SK-N-SH (cell line): ENCODE measurements around the gene G6PC2. TPM values are rescaled to one million over a fixed set of nuclear protein-coding genes. Genes with fewer than 3 reads are reported as not detected.

ENCODE experiments used
- CTCF ChIA-PET: fragments of 300-600, 350-600 bp; formaldehyde crosslinking; extraction: SDS; loops from one replicate; lab custom pipeline; 2021; lab: Yijun Ruan, JAX
- POLR2A ChIA-PET: fragments of 350-600 bp; sonication (Branson Sonifier 250); formaldehyde crosslinking; extraction: SDS; loops from one replicate; lab custom pipeline; 2020; ENCODE audit warnings: antibody characterized with exemption, inconsistent platforms; lab: Yijun Ruan, JAX
- DNase-seq: peaks from one replicate; pipeline ENCODE4 v3.0.0; 2012
- H2AFZ ChIP-seq: fragments of 200-600 bp; sonication (generic); 2 replicates; pipeline ENCODE4 v1.8.1; 2016; ENCODE audit warnings: antibody characterized with exemption, mild to moderate bottlenecking, low read depth
- H3F3A ChIP-seq: fragments of 200-600 bp; sonication (generic); replicated peaks from 2 replicates; pipeline ENCODE3; 2016; ENCODE audit warnings: antibody characterized with exemption, mild to moderate bottlenecking; ENCODE audit not compliant: insufficient read depth
- H3K27ac ChIP-seq, 2 experiments: fragments of 200-500 bp in 1 of 2; fragments of 200-600 bp in 1 of 2; sonication (Bioruptor generic) in 1 of 2; sonication (generic), shearing (Covaris generic) in 1 of 2; 2 replicates each; pipeline versions ENCODE4 v1.5.1 to v1.6.1; 2014 to 2016; ENCODE audit warnings: low read depth in 2 of 2, inconsistent platforms in 1 of 2, low read length in 1 of 2, mild to moderate bottlenecking in 1 of 2, mixed read lengths in 1 of 2
- H3K27me3 ChIP-seq: fragments of 200-600 bp; sonication (generic), shearing (Covaris generic); 2 replicates; pipeline ENCODE4 v1.6.1; 2016; ENCODE audit warnings: mixed run types; ENCODE audit not compliant: insufficient read depth
- H3K36me3 ChIP-seq, 2 experiments: fragments of 200-500 bp in 1 of 2; fragments of 200-600 bp in 1 of 2; sonication (Bioruptor generic) in 1 of 2; sonication (generic) in 1 of 2; replicated peaks in 1 of 2; 2 replicates each; pipeline versions ENCODE3 to v1.5.1; 2014 to 2016; ENCODE audit warnings: low read length in 1 of 2, mild to moderate bottlenecking in 1 of 2; ENCODE audit not compliant: insufficient read depth in 2 of 2, control insufficient read depth in 1 of 2
- H3K4me1 ChIP-seq, 2 experiments: fragments of 200-500 bp in 1 of 2; fragments of 200-600 bp in 1 of 2; sonication (Bioruptor generic) in 1 of 2; sonication (generic), shearing (Covaris generic) in 1 of 2; 2 replicates each; pipeline versions ENCODE4 v1.5.1 to v1.6.1; 2014 to 2016; ENCODE audit warnings: low read depth in 1 of 2, low read length in 1 of 2, mixed run types in 1 of 2; ENCODE audit not compliant: insufficient read depth in 2 of 2, control insufficient read depth in 1 of 2
- H3K4me2 ChIP-seq: fragments of 200-600 bp; sonication (generic), shearing (Covaris generic); 2 replicates; pipeline ENCODE4 v1.6.1; 2017; ENCODE audit warnings: mixed run types
- H3K4me3 ChIP-seq, 2 experiments: fragments of 200-500 bp in 1 of 2; fragments of 200-600 bp in 1 of 2; sonication (Bioruptor generic) in 1 of 2; sonication (generic), shearing (Covaris generic) in 1 of 2; 2 replicates each; pipeline versions ENCODE4 v1.5.1 to v1.8.1; 2014 to 2016; ENCODE audit warnings: low read depth in 2 of 2, inconsistent platforms in 1 of 2, low read length in 1 of 2, mild to moderate bottlenecking in 1 of 2, mixed read lengths in 1 of 2, moderate library complexity in 1 of 2
- H3K79me2 ChIP-seq: fragments of 200-600 bp; sonication (generic); 2 replicates; pipeline ENCODE4 v1.8.1; 2017; ENCODE audit warnings: mild to moderate bottlenecking; ENCODE audit not compliant: insufficient read depth
- H3K9ac ChIP-seq: fragments of 200-600 bp; sonication (generic); 2 replicates; pipeline ENCODE4 v1.6.1; 2017; ENCODE audit warnings: mixed run types
- H3K9me2 ChIP-seq: fragments of 200-600 bp; sonication (generic); 2 replicates; pipeline ENCODE4 v1.6.1; 2017; ENCODE audit warnings: mixed run types
- H3K9me3 ChIP-seq: fragments of 200-600 bp; sonication (generic); 2 replicates; pipeline ENCODE4 v1.6.1; 2017; ENCODE audit warnings: mixed run types, mild to moderate bottlenecking, moderate library complexity
- H4K20me1 ChIP-seq: fragments of 200-600 bp; sonication (generic); 2 replicates; pipeline ENCODE4 v1.6.1; 2017; ENCODE audit warnings: mild to moderate bottlenecking, mixed run types; ENCODE audit not compliant: insufficient read depth
- CHD2 ChIP-seq: fragments of 150-350 bp; IDR thresholded peaks from 2 replicates; pipeline ENCODE4 v1.6.1; 2018; ENCODE audit warnings: low read length; ENCODE audit not compliant: partially characterized antibody
- ELF1 ChIP-seq: IDR thresholded peaks from 2 replicates; pipeline ENCODE4 v1.4.0; 2012
- EP300 ChIP-seq, 2 experiments: IDR thresholded peaks; 2 replicates each; pipeline versions ENCODE4 v1.4.0 to v1.6.1; 2012; ENCODE audit warnings: borderline replicate concordance in 1 of 2, low read depth in 1 of 2, low read length in 1 of 2
- EZH2phosphoT487 ChIP-seq: fragments of 200-600 bp; sonication (generic); IDR thresholded peaks from 2 replicates; pipeline ENCODE4 v1.6.1; 2017; ENCODE audit warnings: low read depth, mixed run types, mild to moderate bottlenecking, antibody characterized with exemption, moderate library complexity, borderline replicate concordance
- FOXJ3 ChIP-seq: sonication (generic); formaldehyde crosslinking; IDR thresholded peaks from 2 replicates; pipeline ENCODE4 v1.5.1; 2020; ENCODE audit warnings: mild to moderate bottlenecking, missing genetic modification reagents
- FOXM1 ChIP-seq: IDR thresholded peaks from 2 replicates; pipeline ENCODE4 v1.4.0; 2012; ENCODE audit warnings: low read depth, mild to moderate bottlenecking
- GATA2 ChIP-seq: sonication (generic); formaldehyde crosslinking; IDR thresholded peaks from 2 replicates; pipeline ENCODE4 v1.5.0; 2020; ENCODE audit warnings: mild to moderate bottlenecking, missing genetic modification reagents
- JUND ChIP-seq: IDR thresholded peaks from 2 replicates; pipeline ENCODE4 v1.4.0; 2012
- POLR2AphosphoS5 ChIP-seq: IDR thresholded peaks from 2 replicates; pipeline ENCODE4 v1.6.1; 2012; ENCODE audit warnings: low read depth, low read length
- SIN3A ChIP-seq: IDR thresholded peaks from 2 replicates; pipeline ENCODE4 v1.6.1; 2012; ENCODE audit warnings: low read depth, mild to moderate bottlenecking, low read length, moderate library complexity, borderline replicate concordance
- TAF1 ChIP-seq: IDR thresholded peaks from 2 replicates; pipeline ENCODE4 v1.6.1; 2012; ENCODE audit warnings: low read depth, mild to moderate bottlenecking, low read length, moderate library complexity, borderline replicate concordance
- TCF12 ChIP-seq: IDR thresholded peaks from 2 replicates; pipeline ENCODE4 v1.4.0; 2012
- TEAD4 ChIP-seq: IDR thresholded peaks from 2 replicates; pipeline ENCODE4 v1.4.0; 2012; ENCODE audit warnings: mild to moderate bottlenecking, borderline replicate concordance; ENCODE audit not compliant: insufficient read depth
- WGBS: methylation state at CpG from one replicate; pipeline ENCODE4 v1.1.6; 2017; ENCODE audit warnings: low lambda C conversion rate; 5-methylcytosine and 5-hydroxymethylcytosine counted together
- polyA plus RNA-seq, 3 experiments: library from polyadenylated mRNA; depleted of rRNA; stranded (reverse); fragments of >200 nt; gene quantifications; 2 replicates each; pipeline ENCODE4 v1.2.3, GENCODE V29; 2012
- TF ChIP-seq, protein P1 (sequence below): fragments of 150-350 bp; IDR thresholded peaks from 2 replicates; pipeline ENCODE4 v1.6.1; 2016; ENCODE audit warnings: mild to moderate bottlenecking, low read depth, low read length
- TF ChIP-seq, protein P2 (sequence below): IDR thresholded peaks from 2 replicates; pipeline ENCODE4 v1.6.1; 2012; ENCODE audit warnings: mild to moderate bottlenecking, low read depth, low read length, moderate library complexity
- TF ChIP-seq, protein P3 (sequence below): IDR thresholded peaks from 2 replicates; pipeline ENCODE4 v1.4.0; 2012; ENCODE audit warnings: low read depth
- TF ChIP-seq, protein P4 (sequence below): IDR thresholded peaks from 2 replicates; pipeline ENCODE4 v1.4.0; 2012; ENCODE audit warnings: low read depth, borderline replicate concordance

Gene G6PC2
- polyA plus RNA-seq, 1 of the 3 experiments (the other 2 are of a cell fraction) = not detected

DNA sequence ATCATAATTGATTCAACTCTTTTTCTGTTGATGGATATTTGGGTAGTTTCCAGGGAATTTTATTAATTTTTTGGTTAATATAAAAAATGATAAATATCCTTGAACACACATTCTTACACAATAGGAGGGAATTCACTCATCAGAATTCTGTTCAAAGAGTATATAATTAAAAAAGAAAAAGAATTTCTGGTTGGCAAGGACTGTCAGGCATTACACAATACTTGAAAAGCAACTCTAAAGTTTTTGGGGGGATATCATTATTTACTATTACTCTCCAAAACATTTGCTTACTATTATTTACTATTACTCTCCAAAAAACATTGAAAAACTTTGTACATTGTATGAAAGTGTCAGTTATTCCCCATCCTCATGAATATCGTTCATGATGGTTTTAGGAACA lies 38.0 kb downstream of the G6PC2 start:
- H3K27me3 ChIP-seq = no peaks in the 10 kb centered on the region
- H3K9me3 ChIP-seq = no peaks in the 10 kb centered on the region
- no peak overlapping the region for H3K4me3 ChIP-seq
- no peaks in the 10 kb centered on the region for H3K36me3 ChIP-seq
- TF ChIP-seq, protein P1, sequence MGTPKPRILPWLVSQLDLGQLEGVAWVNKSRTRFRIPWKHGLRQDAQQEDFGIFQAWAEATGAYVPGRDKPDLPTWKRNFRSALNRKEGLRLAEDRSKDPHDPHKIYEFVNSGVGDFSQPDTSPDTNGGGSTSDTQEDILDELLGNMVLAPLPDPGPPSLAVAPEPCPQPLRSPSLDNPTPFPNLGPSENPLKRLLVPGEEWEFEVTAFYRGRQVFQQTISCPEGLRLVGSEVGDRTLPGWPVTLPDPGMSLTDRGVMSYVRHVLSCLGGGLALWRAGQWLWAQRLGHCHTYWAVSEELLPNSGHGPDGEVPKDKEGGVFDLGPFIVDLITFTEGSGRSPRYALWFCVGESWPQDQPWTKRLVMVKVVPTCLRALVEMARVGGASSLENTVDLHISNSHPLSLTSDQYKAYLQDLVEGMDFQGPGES = no peak
- TF ChIP-seq TEAD4 = no peak
- TF ChIP-seq FOXM1 = no peak
- TF ChIP-seq, protein P2, sequence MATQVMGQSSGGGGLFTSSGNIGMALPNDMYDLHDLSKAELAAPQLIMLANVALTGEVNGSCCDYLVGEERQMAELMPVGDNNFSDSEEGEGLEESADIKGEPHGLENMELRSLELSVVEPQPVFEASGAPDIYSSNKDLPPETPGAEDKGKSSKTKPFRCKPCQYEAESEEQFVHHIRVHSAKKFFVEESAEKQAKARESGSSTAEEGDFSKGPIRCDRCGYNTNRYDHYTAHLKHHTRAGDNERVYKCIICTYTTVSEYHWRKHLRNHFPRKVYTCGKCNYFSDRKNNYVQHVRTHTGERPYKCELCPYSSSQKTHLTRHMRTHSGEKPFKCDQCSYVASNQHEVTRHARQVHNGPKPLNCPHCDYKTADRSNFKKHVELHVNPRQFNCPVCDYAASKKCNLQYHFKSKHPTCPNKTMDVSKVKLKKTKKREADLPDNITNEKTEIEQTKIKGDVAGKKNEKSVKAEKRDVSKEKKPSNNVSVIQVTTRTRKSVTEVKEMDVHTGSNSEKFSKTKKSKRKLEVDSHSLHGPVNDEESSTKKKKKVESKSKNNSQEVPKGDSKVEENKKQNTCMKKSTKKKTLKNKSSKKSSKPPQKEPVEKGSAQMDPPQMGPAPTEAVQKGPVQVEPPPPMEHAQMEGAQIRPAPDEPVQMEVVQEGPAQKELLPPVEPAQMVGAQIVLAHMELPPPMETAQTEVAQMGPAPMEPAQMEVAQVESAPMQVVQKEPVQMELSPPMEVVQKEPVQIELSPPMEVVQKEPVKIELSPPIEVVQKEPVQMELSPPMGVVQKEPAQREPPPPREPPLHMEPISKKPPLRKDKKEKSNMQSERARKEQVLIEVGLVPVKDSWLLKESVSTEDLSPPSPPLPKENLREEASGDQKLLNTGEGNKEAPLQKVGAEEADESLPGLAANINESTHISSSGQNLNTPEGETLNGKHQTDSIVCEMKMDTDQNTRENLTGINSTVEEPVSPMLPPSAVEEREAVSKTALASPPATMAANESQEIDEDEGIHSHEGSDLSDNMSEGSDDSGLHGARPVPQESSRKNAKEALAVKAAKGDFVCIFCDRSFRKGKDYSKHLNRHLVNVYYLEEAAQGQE = no peak
- no peak for TF ChIP-seq ELF1
- TF ChIP-seq, protein P3, sequence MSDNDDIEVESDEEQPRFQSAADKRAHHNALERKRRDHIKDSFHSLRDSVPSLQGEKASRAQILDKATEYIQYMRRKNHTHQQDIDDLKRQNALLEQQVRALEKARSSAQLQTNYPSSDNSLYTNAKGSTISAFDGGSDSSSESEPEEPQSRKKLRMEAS = no peak
- TF ChIP-seq GATA2 (CRISPR knock-in tag) = no peak
- no peak for TF ChIP-seq EP300 (IDR thresholded peaks at IDR 0.05; ENCODE audit: borderline replicate concordance in 1 of 2, low read depth in 1 of 2, low read length in 1 of 2)
- no peak for TF ChIP-seq TCF12
- no peak for TF ChIP-seq SIN3A
- no peak for TF ChIP-seq POLR2AphosphoS5
- no peak for TF ChIP-seq JUND
- TF ChIP-seq FOXJ3 (CRISPR knock-in tag) = no peak
- POLR2A ChIA-PET = no interaction called here
- no peak overlapping the region for H3K4me2 ChIP-seq
- no peak overlapping the region for H3K27ac ChIP-seq
- CTCF ChIA-PET = interaction anchor here (1.8 kb wide), 1 partner anchor 9 kb away, joined by 4 read pairs; no protein-coding TSS in a partner anchor
- no peaks in the 10 kb centered on the region for H4K20me1 ChIP-seq
- H3K4me1 ChIP-seq = no peaks in the 10 kb centered on the region; a peak in 1 of 4 replicates
- DNase-seq = no peak
- no peak overlapping the region for H2AFZ ChIP-seq
- WGBS = 65% methylated on average over 1 of the region's 1 CpG
- no peaks in the 10 kb centered on the region for H3K79me2 ChIP-seq
- H3K9me2 ChIP-seq = no peaks in the 10 kb centered on the region
- no peaks in the 10 kb centered on the region for H3F3A ChIP-seq
- no peak overlapping the region for H3K9ac ChIP-seq

DNA sequence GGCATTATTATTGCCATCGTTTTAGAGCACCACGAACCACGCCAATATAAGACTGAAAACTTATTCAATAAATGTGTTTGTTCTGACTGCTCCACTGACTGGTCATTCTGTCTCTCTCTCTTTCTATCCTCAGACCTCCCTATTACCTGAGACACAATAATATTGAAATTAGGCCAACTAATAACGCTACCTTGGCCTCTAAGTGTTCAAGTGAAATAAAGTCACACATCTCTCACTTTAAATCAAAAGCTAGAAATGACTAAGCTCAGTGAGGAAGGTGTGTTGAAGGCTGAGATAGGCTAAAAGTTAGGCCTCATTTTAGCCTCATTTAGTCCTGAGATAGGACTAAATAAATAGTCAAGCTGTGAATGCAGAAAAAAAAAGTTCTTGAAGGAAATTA lies 38.8 kb downstream of the G6PC2 start:
- CTCF ChIA-PET = interaction anchor here (0.9 to 1.8 kb wide), 2 partner anchors 8 to 9 kb away, joined by 3 to 4 read pairs; no protein-coding TSS in a partner anchor
- Histone ChIP-seq H3K9me2 (no peaks in the 10 kb centered on the region), H2AFZ (no peak overlapping the region), H3K36me3 (no peaks in the 10 kb centered on the region), H3K9me3 (no peaks in the 10 kb centered on the region), H3K4me1 (no peaks in the 10 kb centered on the region; a peak in 1 of 4 replicates), H3K79me2 (no peaks in the 10 kb centered on the region), H3K4me3 (no peak overlapping the region), H3K9ac (no peak overlapping the region), H3K4me2 (no peak overlapping the region), H4K20me1 (no peaks in the 10 kb centered on the region), H3K27ac (no peak overlapping the region), H3K27me3 (no peaks in the 10 kb centered on the region), H3F3A (no peaks in the 10 kb centered on the region)
- POLR2A ChIA-PET = no interaction called here
- no peak for DNase-seq
- WGBS = 63% methylated on average over 4 of the region's 4 CpGs
- TF ChIP-seq, protein P2 = no peak
- no peak for TF ChIP-seq TAF1
- TF ChIP-seq, protein P4, sequence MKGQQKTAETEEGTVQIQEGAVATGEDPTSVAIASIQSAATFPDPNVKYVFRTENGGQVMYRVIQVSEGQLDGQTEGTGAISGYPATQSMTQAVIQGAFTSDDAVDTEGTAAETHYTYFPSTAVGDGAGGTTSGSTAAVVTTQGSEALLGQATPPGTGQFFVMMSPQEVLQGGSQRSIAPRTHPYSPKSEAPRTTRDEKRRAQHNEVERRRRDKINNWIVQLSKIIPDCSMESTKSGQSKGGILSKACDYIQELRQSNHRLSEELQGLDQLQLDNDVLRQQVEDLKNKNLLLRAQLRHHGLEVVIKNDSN = no peak
- no peak for TF ChIP-seq EZH2phosphoT487
- TF ChIP-seq POLR2AphosphoS5 = no peak
- no peak for TF ChIP-seq TCF12
- no peak for TF ChIP-seq CHD2
- no peak for TF ChIP-seq GATA2 (CRISPR knock-in tag)
